ENCODE data around the gene RASAL1. TPM values are rescaled to one million over a fixed set of nuclear protein-coding genes. Genes with fewer than 3 reads are reported as not detected.

The RASAL1 gene
- total RNA-seq, 1 experiment from 2014 or later = not detected

GRCh38 chr12:113116875-113117274 is 18.7 kb downstream of the RASAL1 start:
- no peaks in the 10 kb centered on the region for H3K36me3 ChIP-seq (ENCODE audit: control insufficient read depth, insufficient read depth, low read length)
- no peaks in the 10 kb centered on the region for H3K4me1 ChIP-seq
- no peak overlapping the region for H3K4me3 ChIP-seq (ENCODE audit: low read depth, low read length)
- no peaks in the 10 kb centered on the region for H3K9me3 Mint-ChIP-seq (ENCODE audit: unreplicated experiment)
- H3K27ac Mint-ChIP-seq (ENCODE audit: unreplicated experiment) = no peak overlapping the region
- no peaks in the 10 kb centered on the region for H3K36me3 Mint-ChIP-seq (ENCODE audit: insufficient read depth, unreplicated experiment)
- intact Hi-C loops (cut with micrococcal nuclease; ENCODE audit: unreplicated experiment) = no loop called here
- no peak for TF ChIP-seq CTCF (IDR thresholded peaks at IDR 0.05; ENCODE audit: insufficient read depth in 1 of 2, low read depth in 1 of 2, low read length in 1 of 2, severe bottlenecking in 1 of 2, unreplicated experiment in 1 of 2)
- no peaks in the 10 kb centered on the region for H3K4me1 Mint-ChIP-seq (ENCODE audit: low read depth, unreplicated experiment)
- ChIA-PET CTCF (no interaction called here), POLR2A (no interaction called here)
- peaks cover 10% of the 10 kb centered on the region for H3K27me3 Mint-ChIP-seq (ENCODE audit: insufficient read depth, unreplicated experiment)
- BruUV-seq (replicated peaks) = no TSS peak
- H3K4me3 Mint-ChIP-seq (ENCODE audit: unreplicated experiment) = no peak overlapping the region
- DNase-seq = no peak
- no peaks in the 10 kb centered on the region for H3K9me3 ChIP-seq
- H3K27me3 ChIP-seq (replicated peaks; ENCODE audit: control insufficient read depth, insufficient read depth, low read length) = no peaks in the 10 kb centered on the region

- intact Hi-C loops (cut with micrococcal nuclease; ENCODE audit: unreplicated experiment) = no loop called here
- Histone ChIP-seq H3K9me3 (no peaks in the 10 kb centered on the region), H3K4me1 (no peaks in the 10 kb centered on the region), H3K36me3 (ENCODE audit: control insufficient read depth, insufficient read depth, low read length) (no peaks in the 10 kb centered on the region), H3K4me3 (ENCODE audit: low read depth, low read length) (no peak overlapping the region), H3K27me3 (replicated peaks; ENCODE audit: control insufficient read depth, insufficient read depth, low read length) (no peaks in the 10 kb centered on the region)
- no peak for TF ChIP-seq CTCF (IDR thresholded peaks at IDR 0.05; ENCODE audit: insufficient read depth in 1 of 2, low read depth in 1 of 2, low read length in 1 of 2, severe bottlenecking in 1 of 2, unreplicated experiment in 1 of 2)
- Mint-ChIP-seq H3K36me3 (ENCODE audit: insufficient read depth, unreplicated experiment) (no peaks in the 10 kb centered on the region), H3K27ac (ENCODE audit: unreplicated experiment) (no peak overlapping the region), H3K27me3 (ENCODE audit: insufficient read depth, unreplicated experiment) (peaks cover 7% of the 10 kb centered on the region), H3K4me1 (ENCODE audit: low read depth, unreplicated experiment) (no peaks in the 10 kb centered on the region), H3K4me3 (ENCODE audit: unreplicated experiment) (no peak overlapping the region), H3K9me3 (ENCODE audit: unreplicated experiment) (no peaks in the 10 kb centered on the region)
- CTCF ChIA-PET = no interaction called here
- POLR2A ChIA-PET = no interaction called here
- BruUV-seq (replicated peaks) = no TSS peak
- no peak for DNase-seq
Observed at GRCh38 chr12:113115455-113116126, 20.0 kb downstream of the RASAL1 start.

- H3K27ac Mint-ChIP-seq (ENCODE audit: unreplicated experiment) = no peak overlapping the region
- intact Hi-C loops (cut with micrococcal nuclease; ENCODE audit: unreplicated experiment) = no loop called here
- Histone ChIP-seq H3K4me3 (ENCODE audit: low read depth, low read length) (no peak overlapping the region), H3K4me1 (no peaks in the 10 kb centered on the region), H3K36me3 (ENCODE audit: control insufficient read depth, insufficient read depth, low read length) (no peaks in the 10 kb centered on the region), H3K27me3 (replicated peaks; ENCODE audit: control insufficient read depth, insufficient read depth, low read length) (no peaks in the 10 kb centered on the region), H3K9me3 (no peaks in the 10 kb centered on the region)
- no peaks in the 10 kb centered on the region for H3K9me3 Mint-ChIP-seq (ENCODE audit: unreplicated experiment)
- H3K4me3 Mint-ChIP-seq (ENCODE audit: unreplicated experiment) = no peak overlapping the region
- POLR2A ChIA-PET = no interaction called here
- no peak for DNase-seq
- H3K36me3 Mint-ChIP-seq (ENCODE audit: insufficient read depth, unreplicated experiment) = no peaks in the 10 kb centered on the region
- CTCF ChIA-PET = no interaction called here
- BruUV-seq (replicated peaks) = no TSS peak
- H3K4me1 Mint-ChIP-seq (ENCODE audit: low read depth, unreplicated experiment) = no peaks in the 10 kb centered on the region
- peaks cover 4% of the 10 kb centered on the region for H3K27me3 Mint-ChIP-seq (ENCODE audit: insufficient read depth, unreplicated experiment)
- TF ChIP-seq CTCF (IDR thresholded peaks at IDR 0.05; ENCODE audit: insufficient read depth in 1 of 2, low read depth in 1 of 2, low read length in 1 of 2, severe bottlenecking in 1 of 2, unreplicated experiment in 1 of 2) = no peak
Observed at GRCh38 chr12:113114447-113115178, 20.9 kb downstream of the RASAL1 start.

Measured in Caco-2 (cell line).